H9 (cell line): ENCODE data around the gene STK38. TPM values are rescaled to one million over a fixed set of nuclear protein-coding genes. Genes with fewer than 3 reads are reported as not detected.

Experiments
- DNase-seq: peaks from one replicate; pipeline ENCODE4 v3.0.0-alpha.2; 2017
- H2AFZ ChIP-seq: one replicate; pipeline ENCODE4 v1.6.1; 2013; ENCODE audit warnings: mild to moderate bottlenecking, low read length, control low read depth, moderate library complexity
- H2AK5ac ChIP-seq: 2 replicates; pipeline ENCODE4 v1.6.1; 2013; ENCODE audit warnings: low read length, control low read depth, mixed read lengths; ENCODE audit not compliant: insufficient read length
- H2BK120ac ChIP-seq: one replicate; pipeline ENCODE4 v1.6.1; 2013; ENCODE audit warnings: low read depth, mild to moderate bottlenecking, low read length, control low read depth, inconsistent platforms; ENCODE audit not compliant: poor library complexity, severe bottlenecking
- H2BK12ac ChIP-seq: 2 replicates; pipeline ENCODE4 v1.6.1; 2013; ENCODE audit warnings: low read length, control low read depth, mixed read lengths, low read depth; ENCODE audit not compliant: insufficient read length
- H2BK15ac ChIP-seq: 2 replicates; pipeline ENCODE4 v1.6.1; 2013; ENCODE audit warnings: low read depth, low read length, control low read depth
- H2BK20ac ChIP-seq: one replicate; pipeline ENCODE4 v1.6.1; 2013; ENCODE audit warnings: low read depth, mild to moderate bottlenecking, low read length, control low read depth, inconsistent platforms; ENCODE audit not compliant: poor library complexity, severe bottlenecking
- H2BK5ac ChIP-seq: 2 replicates; pipeline ENCODE4 v1.6.1; 2013; ENCODE audit warnings: low read length, control low read depth, mixed read lengths; ENCODE audit not compliant: insufficient read length
- H3K14ac ChIP-seq: 2 replicates; pipeline ENCODE4 v1.6.1; 2013; ENCODE audit warnings: low read length, control low read depth; ENCODE audit not compliant: insufficient read depth
- H3K18ac ChIP-seq: 2 replicates; pipeline ENCODE4 v1.6.1; 2013; ENCODE audit warnings: low read depth, mild to moderate bottlenecking, mixed read lengths, low read length, control low read depth; ENCODE audit not compliant: insufficient read length
- H3K23ac ChIP-seq: 2 replicates; pipeline ENCODE4 v1.6.1; 2013; ENCODE audit warnings: low read length, control low read depth, mixed read lengths, low read depth; ENCODE audit not compliant: insufficient read length
- H3K23me2 ChIP-seq: 2 replicates; pipeline ENCODE4 v1.6.1; 2013; ENCODE audit warnings: low read depth, mild to moderate bottlenecking, mixed read lengths, low read length, control low read depth; ENCODE audit not compliant: insufficient read length, poor library complexity, severe bottlenecking
- H3K27ac ChIP-seq: 2 replicates; pipeline ENCODE4 v1.5.1; 2013; ENCODE audit warnings: low read length, control low read depth, mixed read lengths, low read depth; ENCODE audit not compliant: insufficient read length
- H3K27me3 ChIP-seq: 2 replicates; pipeline ENCODE4 v1.6.1; 2013; ENCODE audit warnings: low read length, control low read depth, inconsistent platforms; ENCODE audit not compliant: insufficient read depth
- H3K4ac ChIP-seq: 2 replicates; pipeline ENCODE4 v1.6.1; 2013; ENCODE audit warnings: low read depth, mild to moderate bottlenecking, control low read depth, inconsistent platforms, low read length, moderate library complexity
- H3K4me1 ChIP-seq: 2 replicates; pipeline ENCODE4 v1.6.1; 2013; ENCODE audit warnings: low read length, control low read depth, inconsistent platforms; ENCODE audit not compliant: insufficient read depth
- H3K4me2 ChIP-seq: 2 replicates; pipeline ENCODE4 v1.6.1; 2013; ENCODE audit warnings: low read length, control low read depth, mixed read lengths; ENCODE audit not compliant: insufficient read length, insufficient read depth
- H3K56ac ChIP-seq: 2 replicates; pipeline ENCODE4 v1.6.1; 2013; ENCODE audit warnings: low read depth, mild to moderate bottlenecking, mixed read lengths, low read length, control low read depth; ENCODE audit not compliant: insufficient read length
- H3K79me1 ChIP-seq: 2 replicates; pipeline ENCODE4 v1.6.1; 2013; ENCODE audit warnings: low read depth, mild to moderate bottlenecking, moderate library complexity, low read length, control low read depth, inconsistent platforms; ENCODE audit not compliant: insufficient read depth, poor library complexity, severe bottlenecking
- H3K79me2 ChIP-seq: 2 replicates; pipeline ENCODE4 v1.6.1; 2013; ENCODE audit warnings: low read length, control low read depth, inconsistent platforms; ENCODE audit not compliant: insufficient read depth
- H3K9ac ChIP-seq: 2 replicates; pipeline ENCODE4 v1.6.1; 2013; ENCODE audit warnings: low read length, control low read depth, mixed read lengths; ENCODE audit not compliant: insufficient read length; ENCODE audit errors: extremely low read depth
- H3K9me3 ChIP-seq: one replicate; pipeline ENCODE4 v1.6.1; 2013; ENCODE audit warnings: low read depth, low read length, inconsistent platforms; ENCODE audit not compliant: control insufficient read depth
- H3T11ph ChIP-seq: one replicate; pipeline ENCODE4 v1.6.1; 2013; ENCODE audit warnings: mild to moderate bottlenecking, low read length, control low read depth, inconsistent platforms
- H4K20me1 ChIP-seq: one replicate; pipeline ENCODE4 v1.6.1; 2013; ENCODE audit not compliant: control insufficient read depth, insufficient read length, insufficient read depth
- H4K5ac ChIP-seq: 2 replicates; pipeline ENCODE4 v1.6.1; 2013; ENCODE audit warnings: low read depth, mild to moderate bottlenecking, mixed read lengths, low read length, control low read depth; ENCODE audit not compliant: insufficient read length
- H4K8ac ChIP-seq: replicated peaks from 2 replicates; pipeline ENCODE4 v1.6.1; 2013; ENCODE audit warnings: low read length, control low read depth, mixed read lengths, low read depth; ENCODE audit not compliant: insufficient read length
- H4K91ac ChIP-seq: 2 replicates; pipeline ENCODE4 v1.6.1; 2013; ENCODE audit warnings: low read depth, mild to moderate bottlenecking, moderate library complexity, mixed read lengths, low read length, control low read depth; ENCODE audit not compliant: insufficient read length
- H3K27ac Mint-ChIP-seq, 3 experiments: 2 replicates in 2 of 3; 3 replicates in 1 of 3; pipeline ENCODE4 v1.8.0; 2020 to 2021; ENCODE audit warnings: mixed read lengths in 3 of 3, mild to moderate bottlenecking in 1 of 3, moderate library complexity in 1 of 3
- H3K27me3 Mint-ChIP-seq: 2 replicates; pipeline ENCODE4 v1.8.0; 2021; ENCODE audit warnings: low read depth, mild to moderate bottlenecking, moderate library complexity, mixed read lengths
- H3K36me3 Mint-ChIP-seq, 3 experiments: 2 replicates in 2 of 3; 3 replicates in 1 of 3; pipeline ENCODE4 v1.8.0; 2020 to 2021; ENCODE audit warnings: low read depth in 3 of 3, mixed read lengths in 3 of 3; ENCODE audit not compliant: insufficient read depth in 1 of 3
- H3K4me1 Mint-ChIP-seq, 2 experiments: 2 replicates each; pipeline ENCODE4 v1.8.0; 2020; ENCODE audit warnings: mixed read lengths in 2 of 2
- H3K4me3 Mint-ChIP-seq, 2 experiments: 2 replicates in 1 of 2; 3 replicates in 1 of 2; pipeline ENCODE4 v1.8.0; 2020 to 2021; ENCODE audit warnings: mild to moderate bottlenecking in 2 of 2, mixed read lengths in 2 of 2, moderate library complexity in 1 of 2
- H3K9me3 Mint-ChIP-seq, 2 experiments: 2 replicates in 1 of 2; 3 replicates in 1 of 2; pipeline ENCODE4 v1.8.0; 2020; ENCODE audit warnings: mild to moderate bottlenecking in 2 of 2, mixed read lengths in 2 of 2, moderate library complexity in 1 of 2
- WGBS: extraction: QIAGEN DNeasy Blood & Tissue Kit; methylation state at CpG from one replicate; pipeline ENCODE4 v1.1.7; 2013; ENCODE audit warnings: missing lambda C conversion rate, low lambda C conversion rate, mixed read lengths; ENCODE audit not compliant: insufficient read length; ENCODE audit errors: extremely low coverage; 5-methylcytosine and 5-hydroxymethylcytosine counted together
- total RNA-seq: library from RNA; stranded (reverse); gene quantifications from 2 replicates; pipeline ENCODE4 v1.2.1, GENCODE V29; 2021
- TF ChIP-seq, protein P1 (sequence below): fragments of 200-600 bp; sonication (generic); conservative IDR thresholded peaks from 3 replicates; pipeline ENCODE4 v1.8.0; 2021; ENCODE audit warnings: antibody characterized with exemption, mild to moderate bottlenecking

STK38 gene
- total RNA-seq, 1 experiment from 2014 or later, result 17.5 TPM

DNA sequence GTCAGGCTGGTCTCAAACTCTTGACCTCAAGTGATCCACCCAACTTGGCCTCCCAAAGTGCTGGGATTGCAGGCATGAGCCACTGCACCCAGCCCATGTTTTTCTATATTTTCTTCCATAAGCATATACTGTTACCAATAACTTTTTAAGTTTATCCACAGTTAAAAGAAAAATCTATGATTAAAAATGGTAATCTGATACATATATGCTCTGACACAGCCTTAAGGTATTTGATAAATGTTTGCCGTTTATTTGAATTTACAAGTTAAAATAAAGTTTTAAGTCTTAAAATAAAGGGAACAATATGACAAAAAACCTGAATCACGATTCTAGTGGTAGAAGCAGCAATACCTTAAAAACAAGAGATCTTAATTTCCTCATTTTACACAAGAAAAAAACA is 5.2 kb downstream of the STK38 start:
- H2BK12ac ChIP-seq, result no peak overlapping the region
- H3K9ac ChIP-seq, result no peak overlapping the region
- H3K9me3 Mint-ChIP-seq, result peaks cover 0 to under 1% of the 10 kb centered on the region in 2 experiments; a peak in 3 of 5 replicates
- no peaks in the 10 kb centered on the region for H3K27me3 Mint-ChIP-seq
- no peak overlapping the region for H3K4me3 Mint-ChIP-seq
- no peak overlapping the region for H3K4me2 ChIP-seq
- H3K4me1 ChIP-seq, result peaks cover 2% of the 10 kb centered on the region; the same call in 1 of the 2 replicates
- H3K79me2 ChIP-seq, result peaks cover 8% of the 10 kb centered on the region; the same call in 1 of the 2 replicates
- no peak overlapping the region for H2AK5ac ChIP-seq
- no peak overlapping the region for H2BK5ac ChIP-seq
- H4K8ac ChIP-seq, result no peak overlapping the region
- no peak overlapping the region for H3K56ac ChIP-seq
- no CpG with 5 or more reads among the region's 2 CpGs for WGBS
- H3K14ac ChIP-seq, result no peak overlapping the region
- no peak overlapping the region for H3T11ph ChIP-seq
- H4K91ac ChIP-seq, result no peak overlapping the region
- TF ChIP-seq, protein P1, sequence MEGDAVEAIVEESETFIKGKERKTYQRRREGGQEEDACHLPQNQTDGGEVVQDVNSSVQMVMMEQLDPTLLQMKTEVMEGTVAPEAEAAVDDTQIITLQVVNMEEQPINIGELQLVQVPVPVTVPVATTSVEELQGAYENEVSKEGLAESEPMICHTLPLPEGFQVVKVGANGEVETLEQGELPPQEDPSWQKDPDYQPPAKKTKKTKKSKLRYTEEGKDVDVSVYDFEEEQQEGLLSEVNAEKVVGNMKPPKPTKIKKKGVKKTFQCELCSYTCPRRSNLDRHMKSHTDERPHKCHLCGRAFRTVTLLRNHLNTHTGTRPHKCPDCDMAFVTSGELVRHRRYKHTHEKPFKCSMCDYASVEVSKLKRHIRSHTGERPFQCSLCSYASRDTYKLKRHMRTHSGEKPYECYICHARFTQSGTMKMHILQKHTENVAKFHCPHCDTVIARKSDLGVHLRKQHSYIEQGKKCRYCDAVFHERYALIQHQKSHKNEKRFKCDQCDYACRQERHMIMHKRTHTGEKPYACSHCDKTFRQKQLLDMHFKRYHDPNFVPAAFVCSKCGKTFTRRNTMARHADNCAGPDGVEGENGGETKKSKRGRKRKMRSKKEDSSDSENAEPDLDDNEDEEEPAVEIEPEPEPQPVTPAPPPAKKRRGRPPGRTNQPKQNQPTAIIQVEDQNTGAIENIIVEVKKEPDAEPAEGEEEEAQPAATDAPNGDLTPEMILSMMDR, result no peak
- H3K27ac ChIP-seq, result no peak overlapping the region
- H3K36me3 Mint-ChIP-seq, result peaks cover 24 to 47% (median 44%) of the 10 kb centered on the region in 3 experiments; a peak in 6 of 7 replicates
- no peak overlapping the region for H2AFZ ChIP-seq
- H3K18ac ChIP-seq, result no peak overlapping the region
- no peak overlapping the region for H4K5ac ChIP-seq
- no peak overlapping the region for H2BK120ac ChIP-seq
- no peaks in the 10 kb centered on the region for H3K27me3 ChIP-seq
- H3K4me1 Mint-ChIP-seq, result peaks cover 11 to 12% of the 10 kb centered on the region in 2 experiments
- no peak overlapping the region for H3K23ac ChIP-seq
- no peak overlapping the region for H2BK15ac ChIP-seq
- H3K9me3 ChIP-seq, result no peaks in the 10 kb centered on the region
- H2BK20ac ChIP-seq, result no peak overlapping the region
- no peak overlapping the region for H3K27ac Mint-ChIP-seq
- DNase-seq, result no peak
- H3K23me2 ChIP-seq, result peaks cover 10% of the 10 kb centered on the region
- H3K79me1 ChIP-seq, result no peaks in the 10 kb centered on the region
- no peak overlapping the region for H3K4ac ChIP-seq
- H4K20me1 ChIP-seq, result no peaks in the 10 kb centered on the region
